Gastroesophageal sphincter (tissue), 4 donors: ENCODE data around the gene NELFB. TPM values are rescaled to one million over a fixed set of nuclear protein-coding genes. Genes with fewer than 3 reads are reported as not detected.
A peak's percentile ranks its signal among the peaks of the same experiment; 100 is the strongest.

ENCODE experiments used
- ATAC-seq: fragments of 150-250 bp; one replicate; pipeline ENCODE4 v1.9.1; 2016; ENCODE audit warnings: mild to moderate bottlenecking, moderate library complexity
- H3K27ac ChIP-seq, 4 donors: fragments of 200-600 bp; sonication (generic) in 3 of 4; 1 replicate in 3 of 4; 2 replicates in 1 of 4; pipeline ENCODE4 v1.5.1; 2016 to 2019
- H3K27me3 ChIP-seq: fragments of 200-600 bp; sonication (generic); one replicate; pipeline ENCODE4 v1.5.1; 2019
- H3K36me3 ChIP-seq, 2 donors: fragments of 200-600 bp; sonication (generic); one replicate each; pipeline ENCODE4 v1.5.1; 2019; ENCODE audit warnings: control low read depth in 1 of 2
- H3K4me1 ChIP-seq, 3 donors: fragments of 200-600 bp; sonication (generic); 1 replicate in 2 of 3; 2 replicates in 1 of 3; pipeline ENCODE4 v1.5.1; 2016 to 2019; ENCODE audit warnings: control low read depth in 2 of 3
- H3K4me3 ChIP-seq, 2 donors: fragments of 200-600 bp; sonication (generic); one replicate each; pipeline ENCODE4 v1.5.1; 2019; ENCODE audit warnings: mild to moderate bottlenecking in 1 of 2, moderate library complexity in 1 of 2
- H3K9me3 ChIP-seq, 3 donors: fragments of 200-600 bp; sonication (generic); one replicate each; pipeline ENCODE4 v1.5.1; 2017 to 2019; ENCODE audit warnings: control low read depth in 2 of 3
- EP300 ChIP-seq: sonication (generic); formaldehyde crosslinking; IDR thresholded peaks from one replicate; pipeline ENCODE4 v1.6.1; 2017; ENCODE audit warnings: antibody characterized with exemption, mild to moderate bottlenecking
- POLR2A ChIP-seq, 2 donors: fragments of 450-650 bp; IDR thresholded peaks; one replicate each; pipeline ENCODE4 v1.6.1; 2017; ENCODE audit warnings: antibody characterized with exemption in 2 of 2, mild to moderate bottlenecking in 2 of 2, moderate library complexity in 1 of 2
- POLR2AphosphoS5 ChIP-seq: sonication (generic); formaldehyde crosslinking; IDR thresholded peaks from one replicate; pipeline ENCODE4 v1.6.1; 2017; ENCODE audit warnings: antibody characterized with exemption
- WGBS, 2 donors: methylation state at CpG; one replicate each; pipeline ENCODE4 v1.1.5; 2018; ENCODE audit warnings: low coverage in 1 of 2; 5-methylcytosine and 5-hydroxymethylcytosine counted together
- total RNA-seq, 4 donors: library from RNA; depleted of rRNA; stranded (reverse); fragments of >200 nt; gene quantifications; one replicate each; pipeline ENCODE4 v1.1.0, GENCODE V29; 2016
- TF ChIP-seq, protein P1 (sequence below), 4 experiments: fragments of 200-600 bp in 2 of 4; fragments of 450-650 bp in 2 of 4; sonication (generic) in 1 of 4; IDR thresholded peaks; one replicate each; pipeline ENCODE4 v1.5.1; 2017 to 2019; ENCODE audit warnings: antibody characterized with exemption in 4 of 4, mild to moderate bottlenecking in 2 of 4, moderate library complexity in 2 of 4

The NELFB gene
- total RNA-seq, 4 donors from 2014 or later: 36.9 to 58.8 (median 45.2) TPM

DNA sequence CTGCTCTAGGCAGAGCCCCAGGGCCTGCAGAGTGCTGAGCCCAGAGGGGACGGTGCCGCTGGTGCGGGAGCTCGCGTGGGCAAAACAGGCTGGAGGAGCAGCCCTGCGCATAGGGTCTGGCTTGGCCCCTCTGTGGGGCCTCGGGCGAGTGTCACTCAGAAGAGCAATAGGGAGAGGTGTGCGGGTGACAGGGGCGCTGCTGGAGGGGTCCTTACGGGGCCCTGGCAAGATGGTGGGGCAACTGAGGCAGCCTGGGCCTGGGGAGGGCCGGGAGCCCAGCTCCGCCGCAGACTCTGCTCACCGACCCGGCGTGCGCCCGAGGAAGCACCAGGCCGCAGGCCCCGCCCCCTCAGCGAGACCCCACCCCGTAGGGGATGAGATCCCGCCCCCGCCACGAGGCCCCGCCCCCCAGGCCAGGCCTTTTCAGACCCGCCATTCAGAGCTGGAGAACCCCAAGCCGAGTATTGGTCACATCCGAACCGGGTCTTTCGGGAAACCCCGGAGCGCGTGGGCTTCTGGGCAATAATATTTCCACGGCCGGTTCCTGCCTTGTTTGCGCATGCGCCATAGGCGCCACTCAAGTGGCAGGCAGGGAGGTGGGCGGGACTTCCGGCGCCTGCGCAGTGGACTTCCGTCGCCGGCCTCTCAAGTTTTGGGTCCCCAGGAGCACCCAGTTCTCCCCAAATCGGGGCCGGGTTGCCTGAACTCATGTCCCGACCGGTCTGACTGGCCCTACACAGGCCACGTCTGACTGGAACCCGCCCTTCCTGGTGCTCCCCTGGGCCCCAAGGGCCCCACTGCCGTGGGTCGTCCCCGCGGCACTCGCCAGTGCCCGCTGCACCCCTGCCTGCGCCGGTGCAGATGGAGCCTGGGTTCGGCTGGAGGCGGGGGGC lies 31.8 kb upstream of the NELFB start:
- Histone ChIP-seq H3K36me3 (no peaks in the 10 kb centered on the region), H3K27ac (peak overlapping the region; percentile 75 to 94 (median 90)), H3K27me3 (peaks cover 24% of the 10 kb centered on the region), H3K4me3 (peak overlapping the region; percentile 64 to 79), H3K4me1 (peaks cover 0 to 54% (median 17%) of the 10 kb centered on the region in 3 donors), H3K9me3 (no peaks in the 10 kb centered on the region)
- ATAC-seq: peak; percentile 94
- TF ChIP-seq, protein P1, sequence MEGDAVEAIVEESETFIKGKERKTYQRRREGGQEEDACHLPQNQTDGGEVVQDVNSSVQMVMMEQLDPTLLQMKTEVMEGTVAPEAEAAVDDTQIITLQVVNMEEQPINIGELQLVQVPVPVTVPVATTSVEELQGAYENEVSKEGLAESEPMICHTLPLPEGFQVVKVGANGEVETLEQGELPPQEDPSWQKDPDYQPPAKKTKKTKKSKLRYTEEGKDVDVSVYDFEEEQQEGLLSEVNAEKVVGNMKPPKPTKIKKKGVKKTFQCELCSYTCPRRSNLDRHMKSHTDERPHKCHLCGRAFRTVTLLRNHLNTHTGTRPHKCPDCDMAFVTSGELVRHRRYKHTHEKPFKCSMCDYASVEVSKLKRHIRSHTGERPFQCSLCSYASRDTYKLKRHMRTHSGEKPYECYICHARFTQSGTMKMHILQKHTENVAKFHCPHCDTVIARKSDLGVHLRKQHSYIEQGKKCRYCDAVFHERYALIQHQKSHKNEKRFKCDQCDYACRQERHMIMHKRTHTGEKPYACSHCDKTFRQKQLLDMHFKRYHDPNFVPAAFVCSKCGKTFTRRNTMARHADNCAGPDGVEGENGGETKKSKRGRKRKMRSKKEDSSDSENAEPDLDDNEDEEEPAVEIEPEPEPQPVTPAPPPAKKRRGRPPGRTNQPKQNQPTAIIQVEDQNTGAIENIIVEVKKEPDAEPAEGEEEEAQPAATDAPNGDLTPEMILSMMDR (IDR thresholded peaks at IDR 0.05): no peak
- TF ChIP-seq POLR2A (IDR thresholded peaks at IDR 0.05) (peak; percentile 30 to 51), POLR2AphosphoS5 (peak; percentile 35)
- 0% methylated on average over 1 of the region's 63 CpGs; no CpG with 5 or more reads in 1 of the 2 donors for WGBS, 2 donors

DNA sequence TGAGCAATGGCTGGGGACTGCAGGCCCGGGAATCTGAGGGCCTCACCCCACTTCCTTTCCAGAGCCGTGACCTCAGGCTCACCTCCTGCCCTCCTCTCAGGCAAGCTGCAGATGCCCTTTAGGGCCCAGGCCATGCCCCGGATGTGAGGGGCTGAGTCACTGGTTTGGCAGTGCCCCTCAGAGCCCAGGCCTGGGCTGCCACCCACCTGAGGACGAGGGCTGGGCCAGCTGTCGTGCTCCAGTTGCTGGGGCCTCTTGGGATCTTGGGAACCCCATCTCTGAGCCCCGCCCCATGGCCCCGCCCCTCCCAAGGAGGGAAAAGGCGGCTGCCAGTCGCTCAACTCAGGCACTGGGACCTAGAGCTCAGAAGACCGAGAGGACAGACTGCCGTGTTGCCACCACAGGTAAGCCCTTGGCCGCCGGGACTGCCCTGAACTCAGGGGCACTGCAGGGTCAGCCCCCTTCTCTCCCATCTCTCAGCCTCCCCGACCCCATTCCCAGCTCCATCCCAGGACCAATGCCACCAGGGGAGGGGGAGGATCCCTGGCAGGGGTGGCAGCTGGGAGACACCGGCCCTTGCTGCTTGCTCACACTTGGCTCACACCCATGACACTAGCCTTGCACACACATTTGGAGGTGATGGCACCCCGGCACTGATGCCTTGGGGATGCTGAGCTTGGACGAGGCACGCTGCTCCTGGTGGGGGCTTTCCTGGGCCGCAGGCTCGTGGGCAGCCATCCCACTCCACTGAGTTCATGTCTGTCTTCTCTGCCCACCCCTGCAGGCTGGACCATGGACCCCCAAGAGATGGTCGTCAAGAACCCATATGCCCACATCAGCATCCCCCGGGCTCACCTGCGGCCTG lies 30.1 kb upstream of the NELFB start, which contains the start of gene CYSRT1:
Gene CYSRT1, plus strand, starts transcription at position 345 of the 865 bp plus-strand sequence. Its CDS starts 448 bp downstream, at position 793.
- H3K4me1 ChIP-seq: peaks cover 0 to 47% (median 17%) of the 10 kb centered on the region in 3 donors
- H3K36me3 ChIP-seq: no peaks in the 10 kb centered on the region
- peak within 1 kb of the TSS in 3 of 4 donors; percentile 87 to 94 (median 92) for H3K27ac ChIP-seq
- no peak for TF ChIP-seq POLR2A (IDR thresholded peaks at IDR 0.05)
- TF ChIP-seq, protein P1 (IDR thresholded peaks at IDR 0.05): no peak
- TF ChIP-seq POLR2AphosphoS5: no peak
- TF ChIP-seq EP300: no peak
- peak within 1 kb of the TSS; percentile 64 to 79 for H3K4me3 ChIP-seq
- peaks cover 41% of the 10 kb centered on the region for H3K27me3 ChIP-seq
- WGBS, 2 donors: 20% methylated on average over 1 of the region's 23 CpGs; no CpG with 5 or more reads in 1 of the 2 donors
- no peak for ATAC-seq
- no peaks in the 10 kb centered on the region for H3K9me3 ChIP-seq

DNA sequence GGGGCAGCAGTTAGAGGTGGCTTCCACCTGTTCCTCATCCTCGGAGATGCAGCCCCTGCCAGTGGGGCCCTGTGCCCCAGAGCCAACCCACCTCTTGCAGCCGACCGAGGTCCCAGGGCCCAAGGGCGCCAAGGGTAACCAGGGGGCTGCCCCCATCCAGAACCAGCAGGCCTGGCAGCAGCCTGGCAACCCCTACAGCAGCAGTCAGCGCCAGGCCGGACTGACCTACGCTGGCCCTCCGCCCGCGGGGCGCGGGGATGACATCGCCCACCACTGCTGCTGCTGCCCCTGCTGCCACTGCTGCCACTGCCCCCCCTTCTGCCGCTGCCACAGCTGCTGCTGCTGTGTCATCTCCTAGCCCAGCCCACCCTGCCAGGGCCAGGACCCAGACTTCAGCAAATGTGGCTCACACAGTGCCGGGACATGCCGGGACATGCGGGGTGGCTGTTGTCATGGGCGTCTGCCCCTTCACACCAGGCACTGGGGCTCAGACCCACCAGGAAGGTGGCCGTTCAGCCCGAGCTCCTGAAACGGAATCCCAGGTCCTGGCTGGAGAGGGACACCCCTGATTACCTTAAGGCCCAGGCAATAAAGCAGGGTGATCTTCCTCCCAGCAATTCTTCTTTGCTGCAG lies 29.3 kb upstream of the NELFB start:
- Histone ChIP-seq H3K9me3 (no peaks in the 10 kb centered on the region), H3K36me3 (no peaks in the 10 kb centered on the region), H3K4me1 (peaks cover 0 to 45% (median 17%) of the 10 kb centered on the region in 3 donors), H3K27me3 (peaks cover 49% of the 10 kb centered on the region), H3K4me3 (no peak overlapping the region), H3K27ac (no peak overlapping the region)
- TF ChIP-seq EP300: no peak
- WGBS, 2 donors: 0% methylated on average over 1 of the region's 21 CpGs; no CpG with 5 or more reads in 1 of the 2 donors
- ATAC-seq: no peak

DNA sequence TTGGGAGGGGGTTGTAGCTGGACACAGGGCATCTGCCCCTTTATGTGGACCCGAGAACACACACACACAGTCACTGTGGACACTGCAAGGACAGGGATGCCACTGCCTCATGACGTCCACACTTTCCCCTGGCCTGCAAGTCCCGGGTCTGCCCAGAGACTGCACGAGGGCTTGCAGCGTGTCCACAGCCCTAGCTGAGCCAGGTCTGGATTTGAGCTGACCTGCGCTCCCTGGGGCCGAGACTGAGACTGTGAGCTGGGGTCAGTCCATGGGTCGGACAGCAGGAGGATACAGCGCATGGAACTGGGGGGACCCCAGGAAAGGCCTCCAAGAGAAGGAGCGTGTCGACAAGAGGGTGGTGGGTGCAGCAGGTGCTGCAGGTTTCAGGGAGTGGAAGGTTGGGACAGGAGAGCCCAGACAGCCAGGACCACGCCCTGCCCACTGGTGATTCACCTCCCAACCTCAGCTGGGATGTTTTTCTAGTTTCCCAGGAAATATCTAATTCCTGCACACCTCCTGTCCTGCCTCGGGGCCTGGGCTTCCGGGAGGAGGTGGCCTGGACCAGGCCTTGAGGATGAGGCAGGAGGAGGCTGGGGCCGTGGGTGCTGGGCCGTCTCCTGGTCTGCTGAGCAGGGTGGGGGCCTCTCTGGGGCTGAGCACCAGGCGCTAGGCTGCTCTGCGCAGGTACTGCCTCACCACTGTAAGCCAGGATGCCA lies 28.6 kb upstream of the NELFB start:
- no peak overlapping the region for H3K4me3 ChIP-seq
- H3K36me3 ChIP-seq: no peaks in the 10 kb centered on the region
- 69 to 86% methylated on average over 3 of the region's 18 CpGs for WGBS, 2 donors
- H3K9me3 ChIP-seq: no peaks in the 10 kb centered on the region
- H3K27ac ChIP-seq: no peak overlapping the region
- H3K27me3 ChIP-seq: peaks cover 56% of the 10 kb centered on the region
- TF ChIP-seq POLR2A (IDR thresholded peaks at IDR 0.05): no peak
- TF ChIP-seq EP300: no peak
- TF ChIP-seq, protein P1 (IDR thresholded peaks at IDR 0.05): no peak
- no peak for TF ChIP-seq POLR2AphosphoS5
- no peak for ATAC-seq
- H3K4me1 ChIP-seq: peaks cover 0 to 38% (median 14%) of the 10 kb centered on the region in 3 donors
